ENCODE data around the gene NPHP1.
A peak's percentile ranks its signal among the peaks of the same experiment; 100 is the strongest.
"Not testable (repeated sequence)": the region's sequence is repeated elsewhere in the genome, so short reads cannot be mapped to it uniquely, and the experiment has no call there.

NPHP1 gene

GRCh38 chr2:110101901-110102803 lies 102.7 kb downstream of the NPHP1 start:
- FAIRE-seq, result no peak

- peak; percentile 36 for FAIRE-seq
These were observed 103.5 kb downstream of the NPHP1 start for GRCh38 chr2:110101280-110101844.

- not testable (repeated sequence) for FAIRE-seq
These were observed 103.9 kb downstream of the NPHP1 start for GRCh38 chr2:110100880-110101279.

- FAIRE-seq, result no peak
These were observed 104.3 kb downstream of the NPHP1 start for GRCh38 chr2:110100480-110100879.

- no peak for FAIRE-seq
These were observed 105.2 kb downstream of the NPHP1 start for GRCh38 chr2:110099471-110100225.

- no peak for FAIRE-seq
These were observed 105.8 kb downstream of the NPHP1 start for GRCh38 chr2:110099038-110099425.

GRCh38 chr2:110097506-110098220 lies 107.2 kb downstream of the NPHP1 start:
- FAIRE-seq, result no peak

- no peak for FAIRE-seq
These were observed 108.7 kb downstream of the NPHP1 start for GRCh38 chr2:110095994-110096633.

- not testable (repeated sequence) for FAIRE-seq
These were observed 109.8 kb downstream of the NPHP1 start for GRCh38 chr2:110094884-110095534.

- not testable (repeated sequence) for FAIRE-seq
These were observed 110.9 kb downstream of the NPHP1 start for GRCh38 chr2:110093924-110094323.

GRCh38 chr2:110090164-110090563 lies 114.6 kb downstream of the NPHP1 start:
- not testable (repeated sequence) for FAIRE-seq

GRCh38 chr2:110083757-110084156 lies 121.1 kb downstream of the NPHP1 start:
- not testable (repeated sequence) for FAIRE-seq

GRCh38 chr2:110083162-110083561 lies 121.7 kb downstream of the NPHP1 start:
- FAIRE-seq, result not testable (repeated sequence)

- not testable (repeated sequence) for FAIRE-seq
These were observed 126.7 kb downstream of the NPHP1 start for GRCh38 chr2:110078104-110078503.

GRCh38 chr2:110075896-110076295 lies 128.9 kb downstream of the NPHP1 start:
- not testable (repeated sequence) for FAIRE-seq
